Gastroesophageal sphincter (tissue), 4 donors: ENCODE results near the gene UBE2S. TPM values are rescaled to one million over a fixed set of nuclear protein-coding genes. Genes with fewer than 3 reads are reported as not detected.

ENCODE experiments used
- ATAC-seq: fragments of 150-250 bp; one replicate; pipeline ENCODE4 v1.9.1; 2016; ENCODE audit warnings: mild to moderate bottlenecking, moderate library complexity
- H3K27ac ChIP-seq, 4 donors: fragments of 200-600 bp; sonication (generic) in 3 of 4; 1 replicate in 3 of 4; 2 replicates in 1 of 4; pipeline ENCODE4 v1.5.1; 2016 to 2019
- H3K27me3 ChIP-seq: fragments of 200-600 bp; sonication (generic); one replicate; pipeline ENCODE4 v1.5.1; 2019
- H3K36me3 ChIP-seq, 2 donors: fragments of 200-600 bp; sonication (generic); one replicate each; pipeline ENCODE4 v1.5.1; 2019; ENCODE audit warnings: control low read depth in 1 of 2
- H3K4me1 ChIP-seq, 3 donors: fragments of 200-600 bp; sonication (generic); 1 replicate in 2 of 3; 2 replicates in 1 of 3; pipeline ENCODE4 v1.5.1; 2016 to 2019; ENCODE audit warnings: control low read depth in 2 of 3
- H3K4me3 ChIP-seq, 2 donors: fragments of 200-600 bp; sonication (generic); one replicate each; pipeline ENCODE4 v1.5.1; 2019; ENCODE audit warnings: mild to moderate bottlenecking in 1 of 2, moderate library complexity in 1 of 2
- H3K9me3 ChIP-seq, 3 donors: fragments of 200-600 bp; sonication (generic); one replicate each; pipeline ENCODE4 v1.5.1; 2017 to 2019; ENCODE audit warnings: control low read depth in 2 of 3
- CTCF ChIP-seq, 4 experiments: fragments of 200-600 bp in 2 of 4; fragments of 450-650 bp in 2 of 4; sonication (generic) in 1 of 4; IDR thresholded peaks; one replicate each; pipeline ENCODE4 v1.5.1; 2017 to 2019; ENCODE audit warnings: antibody characterized with exemption in 4 of 4, mild to moderate bottlenecking in 2 of 4, moderate library complexity in 2 of 4
- EP300 ChIP-seq: sonication (generic); formaldehyde crosslinking; IDR thresholded peaks from one replicate; pipeline ENCODE4 v1.6.1; 2017; ENCODE audit warnings: antibody characterized with exemption, mild to moderate bottlenecking
- POLR2A ChIP-seq, 2 donors: fragments of 450-650 bp; IDR thresholded peaks; one replicate each; pipeline ENCODE4 v1.6.1; 2017; ENCODE audit warnings: antibody characterized with exemption in 2 of 2, mild to moderate bottlenecking in 2 of 2, moderate library complexity in 1 of 2
- POLR2AphosphoS5 ChIP-seq: sonication (generic); formaldehyde crosslinking; IDR thresholded peaks from one replicate; pipeline ENCODE4 v1.6.1; 2017; ENCODE audit warnings: antibody characterized with exemption
- WGBS, 2 donors: methylation state at CpG; one replicate each; pipeline ENCODE4 v1.1.5; 2018; ENCODE audit warnings: low coverage in 1 of 2; 5-methylcytosine and 5-hydroxymethylcytosine counted together
- total RNA-seq, 4 donors: library from RNA; depleted of rRNA; stranded (reverse); fragments of >200 nt; gene quantifications; one replicate each; pipeline ENCODE4 v1.1.0, GENCODE V29; 2016

Gene UBE2S
- total RNA-seq, 4 donors from 2014 or later: 12.6 to 17.7 (median 15.4) TPM

DNA sequence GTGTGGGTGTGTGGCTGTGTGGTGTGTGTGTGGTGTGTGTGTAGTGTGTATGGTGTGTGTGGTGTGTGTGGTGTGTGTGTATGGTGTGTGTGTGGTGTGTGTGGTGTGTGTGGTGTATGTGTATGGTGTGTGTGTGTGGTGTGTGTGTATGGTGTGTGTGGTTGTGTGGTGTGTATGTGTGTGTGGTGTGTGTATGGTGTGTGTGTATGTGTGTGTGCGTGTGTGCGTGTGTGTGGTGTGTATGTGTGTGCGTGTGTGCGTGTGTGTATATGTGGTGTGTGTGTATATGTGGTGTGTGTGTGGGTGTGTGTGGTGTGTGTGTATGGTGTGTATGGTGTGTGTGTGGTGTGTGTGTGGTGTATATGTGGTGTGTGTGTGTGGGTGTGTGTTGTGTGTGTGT lies 27.4 kb upstream of the UBE2S start:
- ATAC-seq: no peak
- peaks cover 89% of the 10 kb centered on the region for H3K27me3 ChIP-seq
- H3K4me1 ChIP-seq: peaks cover 0 to 9% (median 0%) of the 10 kb centered on the region in 3 donors
- WGBS, 2 donors: 91 to 100% methylated on average over 3 to 4 of the region's 4 CpGs
- no peaks in the 10 kb centered on the region for H3K36me3 ChIP-seq
- H3K4me3 ChIP-seq: no peak overlapping the region
- H3K27ac ChIP-seq: no peak overlapping the region
- H3K9me3 ChIP-seq: no peaks in the 10 kb centered on the region
- TF ChIP-seq EP300: no peak
- TF ChIP-seq POLR2AphosphoS5: no peak
- no peak for TF ChIP-seq POLR2A (IDR thresholded peaks at IDR 0.05)
- no peak for TF ChIP-seq CTCF (IDR thresholded peaks at IDR 0.05)

DNA sequence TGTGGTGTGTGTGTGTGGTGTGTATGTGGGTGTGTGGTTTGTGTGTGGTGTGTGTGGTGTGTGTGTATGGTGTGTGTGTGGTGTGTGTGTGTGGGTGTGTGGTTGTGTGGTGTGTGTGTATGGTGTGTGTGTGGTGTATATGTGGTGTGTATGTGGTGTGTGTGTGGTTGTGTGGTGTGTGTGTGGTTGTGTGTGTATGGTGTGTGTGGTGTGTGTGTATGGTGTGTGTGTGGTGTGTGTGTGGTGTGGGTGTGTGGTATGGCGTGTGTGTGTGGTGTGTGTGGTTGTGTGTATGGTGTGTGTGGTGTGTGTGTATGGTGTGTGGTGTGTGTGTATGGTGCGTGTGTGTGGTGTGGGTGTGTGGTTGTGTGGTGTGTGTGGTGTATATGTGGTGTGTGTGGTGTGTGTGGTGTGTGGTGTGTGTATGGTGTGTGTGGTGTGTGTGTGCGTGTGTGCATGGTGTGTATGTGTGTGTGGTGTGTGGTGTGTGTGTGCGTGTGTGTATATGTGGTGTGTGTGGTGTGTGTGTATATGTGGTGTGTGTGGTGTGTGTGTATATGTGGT lies 26.9 kb upstream of the UBE2S start:
- Histone ChIP-seq H3K4me1 (peaks cover 0 to 9% (median 0%) of the 10 kb centered on the region in 3 donors), H3K27ac (no peak overlapping the region), H3K36me3 (no peaks in the 10 kb centered on the region), H3K27me3 (peaks cover 89% of the 10 kb centered on the region), H3K4me3 (no peak overlapping the region), H3K9me3 (no peaks in the 10 kb centered on the region)
- ATAC-seq: no peak
- TF ChIP-seq CTCF (IDR thresholded peaks at IDR 0.05): no peak
- 67 to 69% methylated on average over 4 of the region's 4 CpGs for WGBS, 2 donors

GRCh38 chr19:55433292-55433691 lies 25.7 kb upstream of the UBE2S start:
- no peak for TF ChIP-seq CTCF (IDR thresholded peaks at IDR 0.05)
- TF ChIP-seq POLR2A (IDR thresholded peaks at IDR 0.05): no peak
- TF ChIP-seq POLR2AphosphoS5: no peak
- no peak for TF ChIP-seq EP300
- Histone ChIP-seq H3K4me1 (peaks cover 0 to 9% (median 0%) of the 10 kb centered on the region in 3 donors), H3K27ac (no peak overlapping the region), H3K9me3 (no peaks in the 10 kb centered on the region), H3K27me3 (peaks cover 89% of the 10 kb centered on the region), H3K36me3 (no peaks in the 10 kb centered on the region), H3K4me3 (no peak overlapping the region)
- ATAC-seq: no peak
- WGBS, 2 donors: no CpG with 5 or more reads among the region's 48 CpGs

DNA sequence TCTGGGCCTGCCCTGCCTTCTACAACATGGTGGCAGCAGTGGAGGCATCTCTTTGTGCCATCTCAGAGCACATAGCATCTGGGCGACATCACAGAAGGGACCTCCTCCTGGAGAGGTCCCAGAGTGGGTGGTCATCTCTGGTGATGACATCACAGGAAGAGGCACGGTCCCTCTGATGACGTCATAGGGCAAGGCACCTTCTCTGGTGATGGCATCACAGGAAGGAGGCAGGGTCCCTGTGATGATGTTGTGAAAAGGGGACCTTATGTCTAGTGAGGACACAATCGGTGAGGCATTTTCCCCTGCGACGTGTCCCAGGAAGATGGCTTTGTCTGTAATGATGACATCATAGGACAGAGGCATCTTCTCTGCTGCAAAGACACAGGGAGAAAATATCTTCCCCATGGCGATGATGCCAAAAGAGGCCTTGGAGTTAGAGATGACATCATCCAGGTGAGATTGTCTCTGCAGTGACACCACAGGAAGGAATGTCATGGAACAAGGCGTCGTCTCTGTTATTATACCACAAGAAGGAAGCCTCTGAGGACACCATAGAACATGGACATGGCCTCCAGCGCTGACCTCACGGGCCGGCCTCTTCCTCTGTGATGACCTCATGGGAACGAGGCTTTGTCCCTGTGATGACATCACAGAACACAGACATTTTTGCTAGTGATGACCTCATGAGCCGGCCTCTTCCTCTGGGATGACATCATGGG lies 24.8 kb upstream of the UBE2S start:
- H3K4me3 ChIP-seq: no peak overlapping the region
- peaks cover 0 to 9% (median 0%) of the 10 kb centered on the region in 3 donors for H3K4me1 ChIP-seq
- H3K9me3 ChIP-seq: no peaks in the 10 kb centered on the region
- H3K27ac ChIP-seq: no peak overlapping the region
- H3K27me3 ChIP-seq: peaks cover 89% of the 10 kb centered on the region
- WGBS, 2 donors: 89 to 91% methylated on average over 7 of the region's 14 CpGs
- ATAC-seq: no peak
- H3K36me3 ChIP-seq: no peaks in the 10 kb centered on the region
- no peak for TF ChIP-seq POLR2AphosphoS5
- no peak for TF ChIP-seq CTCF (IDR thresholded peaks at IDR 0.05)

DNA sequence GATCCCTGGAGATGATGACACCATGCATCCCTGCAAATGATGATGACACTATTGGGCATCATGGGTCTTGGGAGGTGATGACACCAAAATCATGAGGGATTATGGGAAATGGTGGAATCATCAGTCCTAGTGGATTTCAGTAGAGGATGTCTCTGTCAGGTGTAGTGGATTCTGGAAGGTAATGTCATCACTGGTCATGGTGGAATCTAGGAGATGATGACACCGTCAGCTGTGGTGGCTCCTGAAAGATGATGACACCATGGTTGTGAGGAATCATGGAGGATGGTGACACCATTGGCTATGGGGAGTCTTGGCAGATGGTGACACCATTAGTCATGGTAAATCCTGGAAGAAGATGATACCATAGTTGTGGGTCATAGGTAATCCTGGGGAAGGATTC lies 23.6 kb upstream of the UBE2S start:
- Histone ChIP-seq H3K27ac (no peak overlapping the region), H3K4me1 (peaks cover 0 to 9% (median 0%) of the 10 kb centered on the region in 3 donors), H3K4me3 (no peak overlapping the region), H3K9me3 (no peaks in the 10 kb centered on the region), H3K36me3 (no peaks in the 10 kb centered on the region), H3K27me3 (peaks cover 87% of the 10 kb centered on the region)
- no peak for ATAC-seq
- WGBS, 2 donors: 100% methylated on average over 1 of the region's 1 CpG
- TF ChIP-seq CTCF (IDR thresholded peaks at IDR 0.05): no peak
- TF ChIP-seq POLR2AphosphoS5: no peak
